Gastroesophageal sphincter (tissue), 4 donors: ENCODE data around the gene PPM1M. TPM values are rescaled to one million over a fixed set of nuclear protein-coding genes. Genes with fewer than 3 reads are reported as not detected.
A peak's percentile ranks its signal among the peaks of the same experiment; 100 is the strongest.

Experiments
- ATAC-seq: fragments of 150-250 bp; one replicate; pipeline ENCODE4 v1.9.1; 2016; ENCODE audit warnings: mild to moderate bottlenecking, moderate library complexity
- H3K27ac ChIP-seq, 4 donors: fragments of 200-600 bp; sonication (generic) in 3 of 4; 1 replicate in 3 of 4; 2 replicates in 1 of 4; pipeline ENCODE4 v1.5.1; 2016 to 2019
- H3K27me3 ChIP-seq: fragments of 200-600 bp; sonication (generic); one replicate; pipeline ENCODE4 v1.5.1; 2019
- H3K36me3 ChIP-seq, 2 donors: fragments of 200-600 bp; sonication (generic); one replicate each; pipeline ENCODE4 v1.5.1; 2019; ENCODE audit warnings: control low read depth in 1 of 2
- H3K4me1 ChIP-seq, 3 donors: fragments of 200-600 bp; sonication (generic); 1 replicate in 2 of 3; 2 replicates in 1 of 3; pipeline ENCODE4 v1.5.1; 2016 to 2019; ENCODE audit warnings: control low read depth in 2 of 3
- H3K4me3 ChIP-seq, 2 donors: fragments of 200-600 bp; sonication (generic); one replicate each; pipeline ENCODE4 v1.5.1; 2019; ENCODE audit warnings: mild to moderate bottlenecking in 1 of 2, moderate library complexity in 1 of 2
- H3K9me3 ChIP-seq, 3 donors: fragments of 200-600 bp; sonication (generic); one replicate each; pipeline ENCODE4 v1.5.1; 2017 to 2019; ENCODE audit warnings: control low read depth in 2 of 3
- EP300 ChIP-seq: sonication (generic); formaldehyde crosslinking; IDR thresholded peaks from one replicate; pipeline ENCODE4 v1.6.1; 2017; ENCODE audit warnings: antibody characterized with exemption, mild to moderate bottlenecking
- POLR2A ChIP-seq, 2 donors: fragments of 450-650 bp; IDR thresholded peaks; one replicate each; pipeline ENCODE4 v1.6.1; 2017; ENCODE audit warnings: antibody characterized with exemption in 2 of 2, mild to moderate bottlenecking in 2 of 2, moderate library complexity in 1 of 2
- POLR2AphosphoS5 ChIP-seq: sonication (generic); formaldehyde crosslinking; IDR thresholded peaks from one replicate; pipeline ENCODE4 v1.6.1; 2017; ENCODE audit warnings: antibody characterized with exemption
- WGBS, 2 donors: methylation state at CpG; one replicate each; pipeline ENCODE4 v1.1.5; 2018; ENCODE audit warnings: low coverage in 1 of 2; 5-methylcytosine and 5-hydroxymethylcytosine counted together
- total RNA-seq, 4 donors: library from RNA; depleted of rRNA; stranded (reverse); fragments of >200 nt; gene quantifications; one replicate each; pipeline ENCODE4 v1.1.0, GENCODE V29; 2016
- TF ChIP-seq, protein P1 (sequence below), 4 experiments: fragments of 200-600 bp in 2 of 4; fragments of 450-650 bp in 2 of 4; sonication (generic) in 1 of 4; IDR thresholded peaks; one replicate each; pipeline ENCODE4 v1.5.1; 2017 to 2019; ENCODE audit warnings: antibody characterized with exemption in 4 of 4, mild to moderate bottlenecking in 2 of 4, moderate library complexity in 2 of 4

Gene PPM1M
- total RNA-seq, 4 donors from 2014 or later, result 20.3 to 36.6 (median 29.9) TPM

DNA sequence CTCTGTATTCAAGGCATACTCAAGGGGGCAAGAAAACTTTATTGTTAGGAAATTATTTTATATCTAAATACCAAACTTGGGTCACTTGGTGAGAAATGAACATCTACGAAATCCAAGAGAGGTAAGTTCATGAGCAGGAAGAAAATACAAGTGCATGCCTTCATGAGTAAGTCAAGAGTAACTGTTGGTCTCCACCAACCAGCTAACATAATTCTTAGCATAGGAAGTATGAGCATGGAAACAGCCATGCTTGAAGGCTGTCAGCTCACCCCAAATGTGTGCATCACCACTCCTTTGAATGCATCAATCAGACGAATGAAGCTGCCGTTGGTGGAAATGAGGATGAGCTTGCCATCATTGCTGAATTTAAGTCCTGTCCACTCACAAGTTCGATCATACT lies 13.9 kb downstream of the PPM1M start:
- Histone ChIP-seq H3K27ac (peak overlapping the region in 2 of 4 donors; percentile 20 to 28), H3K4me3 (no peak overlapping the region), H3K36me3 (peaks cover 0 to 100% of the 10 kb centered on the region in 2 donors), H3K9me3 (no peaks in the 10 kb centered on the region), H3K27me3 (no peaks in the 10 kb centered on the region), H3K4me1 (peaks cover 0 to 66% (median 0%) of the 10 kb centered on the region in 3 donors)
- WGBS, 2 donors, result 80 to 91% methylated on average over 3 to 4 of the region's 4 CpGs
- TF ChIP-seq EP300 (no peak), POLR2AphosphoS5 (no peak), POLR2A (IDR thresholded peaks at IDR 0.05) (no peak)
- TF ChIP-seq, protein P1, sequence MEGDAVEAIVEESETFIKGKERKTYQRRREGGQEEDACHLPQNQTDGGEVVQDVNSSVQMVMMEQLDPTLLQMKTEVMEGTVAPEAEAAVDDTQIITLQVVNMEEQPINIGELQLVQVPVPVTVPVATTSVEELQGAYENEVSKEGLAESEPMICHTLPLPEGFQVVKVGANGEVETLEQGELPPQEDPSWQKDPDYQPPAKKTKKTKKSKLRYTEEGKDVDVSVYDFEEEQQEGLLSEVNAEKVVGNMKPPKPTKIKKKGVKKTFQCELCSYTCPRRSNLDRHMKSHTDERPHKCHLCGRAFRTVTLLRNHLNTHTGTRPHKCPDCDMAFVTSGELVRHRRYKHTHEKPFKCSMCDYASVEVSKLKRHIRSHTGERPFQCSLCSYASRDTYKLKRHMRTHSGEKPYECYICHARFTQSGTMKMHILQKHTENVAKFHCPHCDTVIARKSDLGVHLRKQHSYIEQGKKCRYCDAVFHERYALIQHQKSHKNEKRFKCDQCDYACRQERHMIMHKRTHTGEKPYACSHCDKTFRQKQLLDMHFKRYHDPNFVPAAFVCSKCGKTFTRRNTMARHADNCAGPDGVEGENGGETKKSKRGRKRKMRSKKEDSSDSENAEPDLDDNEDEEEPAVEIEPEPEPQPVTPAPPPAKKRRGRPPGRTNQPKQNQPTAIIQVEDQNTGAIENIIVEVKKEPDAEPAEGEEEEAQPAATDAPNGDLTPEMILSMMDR (IDR thresholded peaks at IDR 0.05), result no peak
- no peak for ATAC-seq

DNA sequence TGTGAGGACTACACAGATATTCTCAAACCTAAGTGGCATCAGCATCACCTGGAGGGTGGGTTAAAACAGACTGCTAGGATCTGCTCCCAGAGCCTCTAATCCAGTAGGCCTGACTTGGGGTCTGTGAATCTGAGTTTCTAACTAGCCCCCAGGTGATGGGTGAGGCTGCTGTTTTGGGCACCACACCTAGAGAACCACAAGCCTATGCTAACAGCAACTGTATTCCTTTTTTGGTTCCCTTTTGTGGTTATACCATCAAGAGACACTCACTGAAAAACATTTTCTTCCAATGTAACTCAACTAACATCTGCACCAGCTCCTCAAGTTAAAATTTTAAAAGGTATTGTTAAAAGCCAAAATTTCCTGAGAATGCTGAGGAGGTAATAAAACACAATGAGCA lies 16.9 kb downstream of the PPM1M start:
- Histone ChIP-seq H3K36me3 (peaks cover 0 to 100% of the 10 kb centered on the region in 2 donors), H3K27ac (peak overlapping the region in 1 of 4 donors; percentile 12), H3K9me3 (no peaks in the 10 kb centered on the region), H3K27me3 (no peaks in the 10 kb centered on the region), H3K4me1 (peaks cover 0 to 53% (median 0%) of the 10 kb centered on the region in 3 donors), H3K4me3 (no peak overlapping the region)
- TF ChIP-seq EP300 (no peak), POLR2A (IDR thresholded peaks at IDR 0.05) (no peak), POLR2AphosphoS5 (no peak)
- TF ChIP-seq, protein P1 (IDR thresholded peaks at IDR 0.05), result no peak
- no peak for ATAC-seq

DNA sequence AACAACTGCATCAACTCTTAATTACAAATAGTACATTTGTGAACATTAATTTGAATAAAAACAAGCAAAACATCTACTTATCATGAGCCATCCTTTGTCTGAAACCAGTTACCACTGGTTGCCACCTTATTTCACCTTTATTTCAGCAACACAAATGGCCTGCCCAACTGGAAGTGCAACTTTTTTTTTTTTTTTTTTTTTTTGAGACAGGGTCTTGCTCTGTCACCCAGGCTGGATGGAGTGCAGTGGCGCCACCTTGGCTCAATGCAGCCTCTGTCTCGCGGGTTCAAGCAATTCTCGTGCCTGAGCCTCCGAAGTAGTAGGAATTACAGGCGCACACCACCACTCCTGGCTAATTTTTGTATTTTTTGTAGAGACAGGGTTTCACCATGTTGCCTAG lies 19.8 kb downstream of the PPM1M start:
- H3K27ac ChIP-seq, result no peak overlapping the region
- no peak overlapping the region for H3K4me3 ChIP-seq
- no peaks in the 10 kb centered on the region for H3K27me3 ChIP-seq
- H3K4me1 ChIP-seq, result peaks cover 0 to 69% (median 6%) of the 10 kb centered on the region in 3 donors
- TF ChIP-seq EP300 (no peak), POLR2A (IDR thresholded peaks at IDR 0.05) (no peak)
- TF ChIP-seq, protein P1 (IDR thresholded peaks at IDR 0.05), result no peak
- no peaks in the 10 kb centered on the region for H3K9me3 ChIP-seq
- 88 to 90% methylated on average over 2 to 6 of the region's 6 CpGs for WGBS, 2 donors
- ATAC-seq, result no peak
- H3K36me3 ChIP-seq, result peaks cover 2 to 100% of the 10 kb centered on the region in 2 donors

DNA sequence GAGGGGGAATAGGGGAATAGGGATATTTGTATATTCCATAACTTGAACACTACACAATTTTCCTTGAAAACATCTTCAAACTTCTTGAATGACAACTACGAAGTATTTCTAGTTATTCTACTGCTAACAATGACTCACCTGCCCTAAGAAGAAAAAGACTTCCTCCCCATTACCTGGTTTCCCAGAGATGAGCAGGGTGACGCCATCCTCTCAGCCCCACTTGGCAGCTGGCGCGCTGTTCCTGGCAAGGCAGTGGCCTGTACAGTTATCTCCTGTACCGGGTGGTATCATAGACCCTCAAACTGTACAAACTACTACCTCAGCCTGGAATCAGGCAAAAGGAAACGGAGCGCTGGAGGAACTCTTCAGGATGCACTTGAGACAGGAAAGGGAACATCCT lies 22.5 kb downstream of the PPM1M start:
- 79 to 82% methylated on average over 2 to 3 of the region's 7 CpGs for WGBS, 2 donors
- TF ChIP-seq POLR2AphosphoS5 (no peak), POLR2A (IDR thresholded peaks at IDR 0.05) (no peak), EP300 (no peak)
- TF ChIP-seq, protein P1 (IDR thresholded peaks at IDR 0.05), result no peak
- Histone ChIP-seq H3K9me3 (no peaks in the 10 kb centered on the region), H3K27ac (peak overlapping the region in 2 of 4 donors; percentile 30 to 92), H3K4me3 (no peak overlapping the region), H3K36me3 (peaks cover 2 to 80% of the 10 kb centered on the region in 2 donors), H3K27me3 (no peaks in the 10 kb centered on the region), H3K4me1 (peaks cover 4 to 76% (median 24%) of the 10 kb centered on the region in 3 donors)
- no peak for ATAC-seq

DNA sequence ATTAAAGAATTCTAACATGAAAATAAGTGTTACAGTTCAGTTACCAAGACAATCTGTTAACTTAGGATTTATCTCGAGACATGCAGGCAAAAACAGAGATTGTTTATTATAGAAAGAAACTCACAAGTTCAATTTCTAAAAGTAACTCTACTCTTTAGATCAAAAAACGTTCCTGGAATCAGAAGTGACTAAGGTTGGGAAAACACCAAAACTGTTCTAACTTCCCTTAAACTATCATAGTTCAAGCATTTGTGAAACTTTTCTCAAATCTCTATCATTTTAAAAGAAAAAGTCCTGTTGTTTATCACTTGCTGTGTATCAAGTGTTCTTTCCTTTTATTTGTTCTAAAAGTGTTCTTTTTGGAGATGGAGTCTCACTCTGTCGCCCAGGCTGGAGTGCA lies 24.2 kb downstream of the PPM1M start:
- Histone ChIP-seq H3K36me3 (peaks cover 2 to 63% of the 10 kb centered on the region in 2 donors), H3K4me1 (peaks cover 4 to 76% (median 28%) of the 10 kb centered on the region in 3 donors), H3K9me3 (no peaks in the 10 kb centered on the region), H3K27ac (peak overlapping the region in 3 of 4 donors; percentile 67 to 92 (median 69)), H3K27me3 (no peaks in the 10 kb centered on the region), H3K4me3 (no peak overlapping the region)
- no peak for ATAC-seq
- WGBS, 2 donors, result 12 to 29% methylated on average over 2 to 3 of the region's 3 CpGs
- TF ChIP-seq EP300 (no peak), POLR2AphosphoS5 (no peak)
- TF ChIP-seq, protein P1 (IDR thresholded peaks at IDR 0.05), result no peak
